Endothelial cell of umbilical vein (primary cell): Measurements from ENCODE around the gene IL16. TPM values are rescaled to one million over a fixed set of nuclear protein-coding genes. Genes with fewer than 3 reads are reported as not detected.

ENCODE experiments used
- BruUV-seq: library from RNA; stranded (reverse); fragments of 400-500 nt; replicated peaks from 2 replicates; lab custom pipeline; 2021; lab: Mats Ljungman, UMichigan
- CTCF ChIA-PET: fragments of 300-600, 350-600 bp; sonication (Branson Sonifier 250); formaldehyde crosslinking; loops from one replicate; lab custom pipeline; 2021; ENCODE audit warnings: antibody characterized with exemption, inconsistent platforms; lab: Charles Lee
- POLR2A ChIA-PET: fragments of 300-600, 350-600 bp; sonication (Branson Sonifier 250); formaldehyde crosslinking; loops from one replicate; lab custom pipeline; 2021; ENCODE audit warnings: antibody characterized with exemption, inconsistent platforms; lab: Charles Lee
- DNase-seq: peaks from one replicate; pipeline ENCODE4 v3.0.0-alpha.2; 2011; ENCODE audit warnings: low read depth, low spot score
- FAIRE-seq: peaks from 2 replicates; lab custom pipeline; 2011; peaks lifted over from hg19 to GRCh38; lab: Jason Lieb, UNC
- H2AFZ ChIP-seq: 2 replicates; pipeline ENCODE4 v1.6.0; 2012; ENCODE audit warnings: low read depth, low read length, control low read depth, inconsistent platforms
- H3K27ac ChIP-seq: 2 replicates; pipeline ENCODE4 v1.5.1; 2011; ENCODE audit warnings: low read depth, mild to moderate bottlenecking, control low read depth, low read length, moderate library complexity; ENCODE audit not compliant: insufficient read depth
- H3K27me3 ChIP-seq, 2 experiments: 2 replicates each; pipeline versions ENCODE4 v1.6.0 to v1.6.1; 2011; ENCODE audit warnings: low read length in 2 of 2, mixed read lengths in 1 of 2; ENCODE audit not compliant: control insufficient read depth in 2 of 2, insufficient read depth in 2 of 2
- H3K36me3 ChIP-seq, 2 experiments: 2 replicates in 1 of 2; 3 replicates in 1 of 2; pipeline ENCODE4 v1.5.1; 2011; ENCODE audit warnings: low read length in 2 of 2, mild to moderate bottlenecking in 1 of 2, moderate library complexity in 1 of 2; ENCODE audit not compliant: control insufficient read depth in 2 of 2, insufficient read depth in 2 of 2; ENCODE audit errors: extremely low read depth in 1 of 2
- H3K4me1 ChIP-seq: 3 replicates; pipeline ENCODE4 v1.5.1; 2011; ENCODE audit warnings: mild to moderate bottlenecking, low read length; ENCODE audit not compliant: control insufficient read depth, insufficient read depth; ENCODE audit errors: extremely low read depth
- H3K4me2 ChIP-seq: 2 replicates; pipeline ENCODE4 v1.6.1; 2011; ENCODE audit warnings: low read length, control low read depth, mixed read lengths; ENCODE audit not compliant: insufficient read depth
- H3K4me3 ChIP-seq, 3 experiments: fragments of 200-600 bp in 1 of 3; sonication (generic), shearing (Covaris generic) in 1 of 3; replicated peaks in 1 of 3; 2 replicates each; pipeline ENCODE4 v1.5.1; 2011 to 2016; ENCODE audit warnings: control low read depth in 3 of 3, low read length in 3 of 3, mild to moderate bottlenecking in 2 of 3, inconsistent platforms in 1 of 3, low read depth in 1 of 3, moderate library complexity in 1 of 3; ENCODE audit not compliant: insufficient read depth in 1 of 3
- H3K79me2 ChIP-seq: 2 replicates; pipeline ENCODE4 v1.6.0; 2012; ENCODE audit warnings: low read length, inconsistent platforms; ENCODE audit not compliant: control insufficient read depth, insufficient read depth
- H3K9ac ChIP-seq: replicated peaks from 2 replicates; pipeline ENCODE3; 2011; ENCODE audit warnings: low read length, control low read depth; ENCODE audit not compliant: insufficient read depth; ENCODE audit errors: extremely low read depth
- H3K9me1 ChIP-seq: replicated peaks from 3 replicates; pipeline ENCODE4 v1.6.0; 2011; ENCODE audit warnings: mild to moderate bottlenecking, low read length; ENCODE audit not compliant: control insufficient read depth, insufficient read depth; ENCODE audit errors: extremely low read depth
- H3K9me3 ChIP-seq: replicated peaks from 2 replicates; pipeline ENCODE4 v1.5.1; 2012; ENCODE audit warnings: low read length, inconsistent platforms; ENCODE audit not compliant: control insufficient read depth, insufficient read depth
- H4K20me1 ChIP-seq: replicated peaks from 2 replicates; pipeline ENCODE3; 2011; ENCODE audit warnings: mild to moderate bottlenecking, low read length; ENCODE audit not compliant: control insufficient read depth, insufficient read depth; ENCODE audit errors: extremely low read depth
- EZH2 ChIP-seq: IDR thresholded peaks from 2 replicates; pipeline ENCODE4 v1.6.1; 2012; ENCODE audit warnings: borderline replicate concordance, low read depth, mild to moderate bottlenecking, moderate library complexity, low read length, inconsistent platforms; ENCODE audit not compliant: severe bottlenecking
- FOS ChIP-seq: IDR thresholded peaks from 2 replicates; pipeline ENCODE4 v1.6.1; 2011; ENCODE audit warnings: mild to moderate bottlenecking, low read length, moderate library complexity, borderline replicate concordance; ENCODE audit not compliant: insufficient read depth
- GATA2 ChIP-seq: IDR thresholded peaks from 2 replicates; pipeline ENCODE4 v1.7.0; 2011; ENCODE audit warnings: low read depth, mild to moderate bottlenecking, moderate library complexity, mixed read lengths, low read length; ENCODE audit not compliant: insufficient read length, insufficient read depth
- JUN ChIP-seq: IDR thresholded peaks from 2 replicates; pipeline ENCODE4 v1.6.1; 2011; ENCODE audit warnings: borderline replicate concordance, low read depth; ENCODE audit not compliant: insufficient read length, insufficient read depth
- MAX ChIP-seq: IDR thresholded peaks from 2 replicates; pipeline ENCODE4 v1.6.1; 2011; ENCODE audit not compliant: insufficient read depth, insufficient read length
- MYC ChIP-seq: IDR thresholded peaks from one replicate; pipeline ENCODE4 v1.6.1; 2011; ENCODE audit warnings: mild to moderate bottlenecking, low read depth, low read length
- POLR2A ChIP-seq: IDR thresholded peaks from 2 replicates; pipeline ENCODE4 v1.6.1; 2012; ENCODE audit warnings: low read depth, mild to moderate bottlenecking, control low read depth, low read length
- POLR2AphosphoS5 ChIP-seq: IDR thresholded peaks from 2 replicates; pipeline ENCODE4 v1.6.1; 2012; ENCODE audit warnings: low read depth, mild to moderate bottlenecking, control low read depth, low read length, moderate library complexity; ENCODE audit not compliant: insufficient read depth
- dilution Hi-C: fragments of 300-500 bp; cut with MboI; formaldehyde crosslinking; loops from one replicate; pipeline ENCODE4 v1.15.0; 2019; ENCODE audit warnings: low sequenced_read_pairs; ENCODE audit not compliant: extremely low pct_ligation_motif_present
- intact Hi-C: fragments of 100-400 bp; cut with micrococcal nuclease; formaldehyde crosslinking; loops from one replicate; pipeline ENCODE4 v1.10.0; 2022
- polyA plus RNA-seq, 4 experiments: library from polyadenylated mRNA; depleted of rRNA in 3 of 4; stranded (reverse) in 3 of 4; unstranded in 1 of 4; fragments of >200 nt; gene quantifications; 2 replicates each; pipeline versions ENCODE4 v1.2.1 to v1.2.3, GENCODE V29; 2011 to 2012; ENCODE audit warnings: missing spikeins in 1 of 4
- total RNA-seq: library from RNA; stranded (reverse); gene quantifications from 2 replicates; pipeline ENCODE4 v1.2.3, GENCODE V29; 2021
- TF ChIP-seq, protein P1 (sequence below), 2 donors: IDR thresholded peaks; 1 replicate in 1 of 2; 2 replicates in 1 of 2; pipeline ENCODE4 v1.5.1; 2011; ENCODE audit warnings: low read length in 2 of 2, mild to moderate bottlenecking in 2 of 2, moderate library complexity in 2 of 2, control low read depth in 1 of 2, inconsistent platforms in 1 of 2, low read depth in 1 of 2; ENCODE audit not compliant: insufficient read depth in 1 of 2; ENCODE audit errors: extremely low read depth in 1 of 2

The IL16 gene
- total and polyA plus RNA-seq, 2 donors (not counting 3 experiments of a cell fraction or from before 2014, with no cell fraction given) = 0.29 to 2.1 TPM

GRCh38 chr15:81313686-81314085, 117.0 kb downstream of the IL16 start:
- H3K4me2 ChIP-seq = no peak overlapping the region

More at GRCh38 chr15:81313686-81314085, 117.0 kb downstream of the IL16 start:
- H3K9me1 ChIP-seq = no peaks in the 10 kb centered on the region
- no TSS peak for BruUV-seq
- H3K4me3 ChIP-seq = no peak overlapping the region
- FAIRE-seq (no peak), DNase-seq (no peak)
- H3K9me3 ChIP-seq = no peaks in the 10 kb centered on the region
- H2AFZ ChIP-seq = no peak overlapping the region
- dilution Hi-C loops = no loop called here
- no peaks in the 10 kb centered on the region for H3K4me1 ChIP-seq
- ChIA-PET CTCF (no interaction called here), POLR2A (no interaction called here)
- no peak overlapping the region for H3K9ac ChIP-seq
- intact Hi-C loops = no loop called here
- H3K36me3 ChIP-seq = no peaks in the 10 kb centered on the region
- no peaks in the 10 kb centered on the region for H4K20me1 ChIP-seq
- no peaks in the 10 kb centered on the region for H3K79me2 ChIP-seq
- H3K27ac ChIP-seq = no peak overlapping the region
- no peaks in the 10 kb centered on the region for H3K27me3 ChIP-seq
- TF ChIP-seq GATA2 (no peak), POLR2AphosphoS5 (no peak), MAX (no peak), FOS (no peak), EZH2 (no peak), MYC (no peak), POLR2A (no peak), JUN (no peak)
- TF ChIP-seq, protein P1, sequence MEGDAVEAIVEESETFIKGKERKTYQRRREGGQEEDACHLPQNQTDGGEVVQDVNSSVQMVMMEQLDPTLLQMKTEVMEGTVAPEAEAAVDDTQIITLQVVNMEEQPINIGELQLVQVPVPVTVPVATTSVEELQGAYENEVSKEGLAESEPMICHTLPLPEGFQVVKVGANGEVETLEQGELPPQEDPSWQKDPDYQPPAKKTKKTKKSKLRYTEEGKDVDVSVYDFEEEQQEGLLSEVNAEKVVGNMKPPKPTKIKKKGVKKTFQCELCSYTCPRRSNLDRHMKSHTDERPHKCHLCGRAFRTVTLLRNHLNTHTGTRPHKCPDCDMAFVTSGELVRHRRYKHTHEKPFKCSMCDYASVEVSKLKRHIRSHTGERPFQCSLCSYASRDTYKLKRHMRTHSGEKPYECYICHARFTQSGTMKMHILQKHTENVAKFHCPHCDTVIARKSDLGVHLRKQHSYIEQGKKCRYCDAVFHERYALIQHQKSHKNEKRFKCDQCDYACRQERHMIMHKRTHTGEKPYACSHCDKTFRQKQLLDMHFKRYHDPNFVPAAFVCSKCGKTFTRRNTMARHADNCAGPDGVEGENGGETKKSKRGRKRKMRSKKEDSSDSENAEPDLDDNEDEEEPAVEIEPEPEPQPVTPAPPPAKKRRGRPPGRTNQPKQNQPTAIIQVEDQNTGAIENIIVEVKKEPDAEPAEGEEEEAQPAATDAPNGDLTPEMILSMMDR (IDR thresholded peaks at IDR 0.05; ENCODE audit: extremely low read depth in 1 of 2, insufficient read depth in 1 of 2, low read depth in 1 of 2, low read length in 2 of 2) = no peak
